ENCODE measurements around the gene KANSL1. TPM values are rescaled to one million over a fixed set of nuclear protein-coding genes. Genes with fewer than 3 reads are reported as not detected.

Gene KANSL1
- total RNA-seq, 4 donors from 2014 or later = 80.3 to 201 (median 146) TPM

DNA sequence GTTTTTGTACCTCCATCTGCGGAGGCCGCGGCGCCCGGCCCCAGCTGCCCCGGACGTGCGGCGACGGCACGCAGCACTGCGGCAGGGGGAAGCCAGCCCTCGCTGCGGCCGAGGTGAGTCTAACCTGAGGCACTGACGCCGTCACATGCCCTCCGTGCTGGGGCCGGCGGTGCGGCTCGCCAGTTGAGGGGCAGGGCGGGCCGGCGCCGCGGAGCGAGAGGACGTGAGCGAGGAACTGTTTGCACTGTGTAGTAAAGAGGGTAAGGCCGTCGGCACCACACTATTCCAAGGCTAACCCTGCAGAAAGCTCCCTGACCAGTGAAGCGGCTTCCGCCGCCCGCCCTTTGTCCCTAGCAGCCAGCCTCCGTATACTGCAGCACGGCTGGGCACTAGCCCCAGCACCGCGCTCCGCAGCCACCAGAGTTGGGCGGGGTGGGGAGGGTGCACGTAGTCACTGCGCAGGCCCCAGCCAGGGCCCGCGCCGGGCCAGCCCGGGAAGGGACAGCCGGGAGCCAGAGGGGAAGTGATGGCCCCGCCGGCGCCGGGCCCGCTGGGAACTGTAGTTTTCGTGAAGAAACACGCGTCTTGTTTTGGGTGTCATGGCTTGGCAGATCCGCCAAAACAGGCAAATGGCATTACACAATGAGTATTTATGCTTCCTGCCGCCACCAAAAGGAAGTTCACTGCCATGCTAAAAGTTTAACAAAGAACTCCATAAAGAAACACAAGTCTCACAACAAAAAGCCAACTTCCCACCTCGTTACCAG lies 580 bp upstream of the KANSL1 start:
- in situ Hi-C loops (cut with MboI; ENCODE audit: low pct_ligation_motif_present in 1 of 4, low pct_unique_long_range_greater_than_20kb in 1 of 4, low sequenced_read_pairs in 3 of 4) = no loop called here
- H3K9me3 ChIP-seq = no peaks in the 10 kb centered on the region
- peaks cover 27 to 51% (median 38%) of the 10 kb centered on the region in 4 donors for H3K4me1 ChIP-seq
- intact Hi-C loops (cut with DNase I; ENCODE audit: low total_unique reads) = loop anchor here (5.0 kb wide), 1 partner anchor 147 kb away; no protein-coding TSS in a partner anchor
- TF ChIP-seq POLR2A (IDR thresholded peaks at IDR 0.05) = peak; percentile 90
- TF ChIP-seq, protein P1, sequence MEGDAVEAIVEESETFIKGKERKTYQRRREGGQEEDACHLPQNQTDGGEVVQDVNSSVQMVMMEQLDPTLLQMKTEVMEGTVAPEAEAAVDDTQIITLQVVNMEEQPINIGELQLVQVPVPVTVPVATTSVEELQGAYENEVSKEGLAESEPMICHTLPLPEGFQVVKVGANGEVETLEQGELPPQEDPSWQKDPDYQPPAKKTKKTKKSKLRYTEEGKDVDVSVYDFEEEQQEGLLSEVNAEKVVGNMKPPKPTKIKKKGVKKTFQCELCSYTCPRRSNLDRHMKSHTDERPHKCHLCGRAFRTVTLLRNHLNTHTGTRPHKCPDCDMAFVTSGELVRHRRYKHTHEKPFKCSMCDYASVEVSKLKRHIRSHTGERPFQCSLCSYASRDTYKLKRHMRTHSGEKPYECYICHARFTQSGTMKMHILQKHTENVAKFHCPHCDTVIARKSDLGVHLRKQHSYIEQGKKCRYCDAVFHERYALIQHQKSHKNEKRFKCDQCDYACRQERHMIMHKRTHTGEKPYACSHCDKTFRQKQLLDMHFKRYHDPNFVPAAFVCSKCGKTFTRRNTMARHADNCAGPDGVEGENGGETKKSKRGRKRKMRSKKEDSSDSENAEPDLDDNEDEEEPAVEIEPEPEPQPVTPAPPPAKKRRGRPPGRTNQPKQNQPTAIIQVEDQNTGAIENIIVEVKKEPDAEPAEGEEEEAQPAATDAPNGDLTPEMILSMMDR (IDR thresholded peaks at IDR 0.05) = peak in 4 of 5 experiments; percentile 4 to 72 (median 25)
- TF ChIP-seq POLR2AphosphoS5 (IDR thresholded peaks at IDR 0.05) = peak; percentile 91 to 96 (median 95)
- no peak for TF ChIP-seq EP300 (IDR thresholded peaks at IDR 0.05; ENCODE audit: low read depth)
- H3K4me3 ChIP-seq = peak overlapping the region; percentile 83 to 100 (median 98)
- H3K36me3 ChIP-seq = no peaks in the 10 kb centered on the region
- DNase-seq = peak; percentile 96
- WGBS, 2 donors (ENCODE audit: low coverage in 1 of 2) = 0 to 1% methylated on average over 3 to 40 of the region's 60 CpGs
- H3K27me3 ChIP-seq = no peaks in the 10 kb centered on the region
- peak overlapping the region; percentile 100 for H3K27ac ChIP-seq

DNA sequence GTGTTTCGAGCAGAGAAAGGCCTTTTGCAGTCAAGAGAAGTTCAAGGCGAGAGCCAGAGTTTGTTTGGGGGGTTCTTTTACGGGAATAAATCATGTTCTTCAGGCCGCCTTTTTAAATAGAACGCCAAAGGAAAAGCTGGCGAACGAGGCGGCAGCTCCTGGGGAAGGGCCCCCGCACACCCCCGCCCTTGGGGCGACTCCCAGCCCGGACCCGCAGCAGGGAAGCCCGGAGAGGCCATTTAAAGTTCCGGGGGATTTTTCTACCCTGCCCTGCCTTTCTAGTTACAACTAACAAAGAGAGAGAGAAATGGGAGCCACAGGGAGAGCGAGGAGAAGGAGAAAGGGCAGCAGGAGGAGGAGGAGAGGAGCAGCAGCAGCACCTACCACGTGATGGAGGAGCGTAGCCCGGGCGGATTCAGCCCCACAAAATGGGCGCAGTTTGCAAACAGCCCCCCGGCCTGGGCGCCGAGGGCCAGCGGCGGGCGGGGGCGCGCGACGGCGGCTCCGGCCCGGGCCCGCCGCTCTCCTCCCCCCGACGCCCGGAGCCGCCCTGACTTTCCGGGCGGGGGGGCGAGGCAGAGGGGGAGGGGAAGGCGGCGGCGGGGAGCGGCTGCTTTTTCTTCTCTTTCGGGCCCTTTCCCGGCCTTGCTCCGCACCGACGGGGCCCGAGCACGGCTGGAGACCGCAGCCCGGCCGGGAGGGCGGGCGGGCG lies 634 bp downstream of the KANSL1 start:
- H3K36me3 ChIP-seq = no peaks in the 10 kb centered on the region
- intact Hi-C loops (cut with DNase I; ENCODE audit: low total_unique reads) (loop anchor here (5.0 kb wide), 1 partner anchor 145 kb away; no protein-coding TSS in a partner anchor), in situ Hi-C loops (cut with MboI; ENCODE audit: low pct_ligation_motif_present in 1 of 4, low pct_unique_long_range_greater_than_20kb in 1 of 4, low sequenced_read_pairs in 3 of 4) (no loop called here)
- DNase-seq = peak; percentile 62
- peaks cover 29 to 63% (median 47%) of the 10 kb centered on the region in 4 donors for H3K4me1 ChIP-seq
- H3K27ac ChIP-seq = peak overlapping the region; percentile 100
- peak overlapping the region; percentile 94 to 100 (median 98) for H3K4me3 ChIP-seq
- H3K9me3 ChIP-seq = no peaks in the 10 kb centered on the region
- WGBS, 2 donors (ENCODE audit: low coverage in 1 of 2) = 0% methylated on average over 2 to 41 of the region's 60 CpGs
- H3K27me3 ChIP-seq = no peaks in the 10 kb centered on the region
- TF ChIP-seq POLR2A (IDR thresholded peaks at IDR 0.05) (no peak), EP300 (IDR thresholded peaks at IDR 0.05; ENCODE audit: low read depth) (no peak), POLR2AphosphoS5 (IDR thresholded peaks at IDR 0.05) (peak in 2 of 3 donors; percentile 26 to 41)
- TF ChIP-seq, protein P1 (IDR thresholded peaks at IDR 0.05) = no peak

DNA sequence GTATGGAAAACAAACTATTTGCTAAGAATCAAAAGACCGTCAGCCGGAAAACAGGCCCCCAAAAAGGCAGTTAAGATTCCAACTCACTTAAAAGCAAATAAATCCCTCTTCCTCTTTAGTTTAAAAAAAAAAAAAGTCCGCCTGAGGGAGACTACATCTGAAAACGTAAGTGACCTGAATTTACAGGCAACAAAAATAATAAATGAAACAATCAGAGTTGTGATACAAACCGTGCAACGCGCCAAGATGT lies 1.1 kb downstream of the KANSL1 start:
- in situ Hi-C loops (cut with MboI; ENCODE audit: low pct_ligation_motif_present in 1 of 4, low pct_unique_long_range_greater_than_20kb in 1 of 4, low sequenced_read_pairs in 3 of 4) = no loop called here
- intact Hi-C loops (cut with DNase I; ENCODE audit: low total_unique reads) = loop anchor here (5.0 kb wide), 1 partner anchor 145 kb away; no protein-coding TSS in a partner anchor
- no peak for DNase-seq
- WGBS, 2 donors (ENCODE audit: low coverage in 1 of 2) = 0 to 1% methylated on average over 7 of the region's 7 CpGs
- peak overlapping the region; percentile 94 to 100 (median 98) for H3K4me3 ChIP-seq
- no peaks in the 10 kb centered on the region for H3K9me3 ChIP-seq
- H3K27me3 ChIP-seq = no peaks in the 10 kb centered on the region
- TF ChIP-seq POLR2A (IDR thresholded peaks at IDR 0.05) = no peak
- no peak for TF ChIP-seq EP300 (IDR thresholded peaks at IDR 0.05; ENCODE audit: low read depth)
- TF ChIP-seq, protein P1 (IDR thresholded peaks at IDR 0.05) = no peak
- TF ChIP-seq POLR2AphosphoS5 (IDR thresholded peaks at IDR 0.05) = no peak
- no peaks in the 10 kb centered on the region for H3K36me3 ChIP-seq
- peak overlapping the region; percentile 100 for H3K27ac ChIP-seq
- H3K4me1 ChIP-seq = peaks cover 32 to 64% (median 48%) of the 10 kb centered on the region in 4 donors

All from transverse colon (tissue), 4 donors.